IPS-NIHi7 (cell line): ENCODE data around the gene C2CD2.
"Not testable (repeated sequence)": the region's sequence is repeated elsewhere in the genome, so short reads cannot be mapped to it uniquely, and the experiment has no call there.

Source experiments
- DNase-seq: peaks from one replicate; pipeline ENCODE4 v3.0.0; 2012; ENCODE audit warnings: mixed read lengths; ENCODE audit errors: extremely low spot score

Gene C2CD2

GRCh38 chr21:41953831-41954653, at the start of gene C2CD2:
Gene C2CD2 (minus strand): TSS chr21:41954018. CDS start chr21:41953648, 370 bp downstream.
- peak; percentile 91 for DNase-seq

GRCh38 chr21:42003051-42003461, 49.2 kb upstream of the C2CD2 start:
- DNase-seq, result no peak

DNA sequence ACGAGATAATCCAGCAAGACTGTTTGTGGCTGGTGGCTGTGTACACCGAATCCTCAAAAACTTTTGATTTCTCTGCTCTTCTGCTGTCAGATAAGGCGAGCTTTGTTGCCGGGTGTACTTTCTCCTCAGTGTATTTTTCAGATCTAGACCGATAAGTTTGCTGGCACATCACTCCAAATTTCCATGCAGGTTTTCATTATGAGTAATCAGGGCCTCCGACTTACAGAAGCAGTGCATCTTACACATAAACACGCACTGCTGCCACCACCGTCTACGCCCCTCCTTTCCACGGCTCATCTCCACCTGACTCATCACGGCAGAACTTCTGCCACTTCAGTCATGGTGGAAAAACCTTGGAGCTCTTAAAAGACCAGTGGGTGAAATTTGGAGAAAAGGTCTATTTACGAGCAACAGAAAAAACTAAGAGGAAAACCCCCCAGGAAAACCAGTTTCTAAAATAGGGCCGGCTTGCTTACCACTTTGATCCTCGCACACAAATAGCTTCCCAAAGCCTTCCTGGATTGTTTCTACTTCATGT, 48.7 kb upstream of the C2CD2 start:
- DNase-seq, result no peak

GRCh38 chr21:42001781-42002180, 48.0 kb upstream of the C2CD2 start:
- DNase-seq, result no peak

GRCh38 chr21:42000908-42001307, 47.1 kb upstream of the C2CD2 start:
- DNase-seq, result no peak

DNA sequence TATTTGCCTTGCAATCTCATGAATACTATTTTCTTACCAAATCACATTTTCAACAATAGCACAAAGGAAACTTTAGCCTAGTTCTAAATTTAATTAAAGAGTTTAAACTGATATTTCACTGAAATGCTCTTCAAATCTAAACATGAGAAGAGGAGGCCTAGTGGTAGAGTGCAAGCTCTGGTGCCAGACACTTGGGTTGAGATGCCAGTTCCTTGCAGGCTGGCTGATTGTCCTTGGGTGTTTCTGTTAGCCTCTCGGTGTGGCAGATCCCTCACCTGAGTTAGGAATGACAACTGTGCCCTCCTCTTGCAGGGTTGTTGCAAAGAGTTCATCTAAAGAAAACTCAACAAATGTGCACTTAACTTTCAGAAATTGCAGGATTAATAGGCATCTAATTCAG, 43.8 kb upstream of the C2CD2 start:
- no peak for DNase-seq

GRCh38 chr21:41995577-41995976, 41.8 kb upstream of the C2CD2 start:
- DNase-seq, result no peak

DNA sequence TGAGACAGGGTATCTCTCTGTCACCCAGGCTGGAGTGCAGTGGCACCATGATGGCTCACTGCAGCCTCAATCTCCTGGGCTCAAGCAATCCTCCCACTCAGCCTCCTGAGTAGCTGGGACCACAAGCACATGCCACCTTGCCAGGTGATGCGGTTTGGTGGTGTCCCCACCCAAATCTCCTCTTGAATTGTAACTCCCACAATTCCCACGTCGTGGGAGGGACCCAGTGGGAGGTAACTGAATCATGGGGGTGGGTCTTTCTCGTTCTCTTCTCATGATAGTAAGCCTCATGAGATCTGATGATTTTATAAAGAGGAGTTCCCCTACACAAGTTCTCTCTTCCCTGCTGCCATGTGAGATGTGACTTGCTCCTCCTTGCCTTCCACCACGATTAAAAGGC, 40.8 kb upstream of the C2CD2 start:
- not testable (repeated sequence) for DNase-seq

DNA sequence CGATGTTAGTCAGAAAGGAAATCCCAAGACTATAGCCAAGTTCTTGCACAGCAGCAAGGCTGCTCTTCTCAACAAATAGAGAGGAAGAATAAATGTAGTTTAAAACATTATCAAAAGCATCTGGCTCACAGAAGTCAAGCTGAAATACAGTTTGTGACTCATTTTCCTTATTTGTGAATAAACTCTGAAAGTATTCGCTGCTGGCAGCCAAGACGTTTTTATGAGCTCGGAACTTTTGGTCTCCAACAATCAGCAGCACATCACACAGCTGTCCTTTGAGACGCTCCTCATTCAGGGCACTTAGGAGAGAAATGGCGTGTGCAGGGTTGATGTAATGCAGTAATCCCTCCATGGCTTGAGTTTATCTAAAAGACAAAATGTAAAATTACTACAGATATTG, 39.9 kb upstream of the C2CD2 start:
- DNase-seq, result no peak

DNA sequence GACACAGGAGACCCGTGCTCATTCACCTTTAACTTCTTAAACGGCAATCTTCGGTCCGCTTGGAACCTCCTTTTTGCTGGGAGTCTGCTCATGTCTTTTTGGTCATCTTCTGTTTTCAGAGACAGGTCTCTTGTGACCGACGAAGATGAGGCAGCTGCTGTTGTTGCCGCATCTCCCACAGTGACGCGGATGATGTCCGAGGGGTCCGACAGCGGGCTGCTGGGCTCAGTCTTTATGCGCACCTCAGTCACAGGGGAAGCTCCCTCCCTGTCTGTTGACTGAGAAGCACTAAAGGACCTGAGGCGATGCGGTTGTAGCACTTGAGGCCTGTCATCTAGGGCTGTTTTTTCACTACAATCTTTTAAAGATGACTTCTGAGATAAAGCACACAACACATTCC, 38.8 kb upstream of the C2CD2 start:
- no peak for DNase-seq

GRCh38 chr21:41991659-41992058, 37.8 kb upstream of the C2CD2 start:
- no peak for DNase-seq

DNA sequence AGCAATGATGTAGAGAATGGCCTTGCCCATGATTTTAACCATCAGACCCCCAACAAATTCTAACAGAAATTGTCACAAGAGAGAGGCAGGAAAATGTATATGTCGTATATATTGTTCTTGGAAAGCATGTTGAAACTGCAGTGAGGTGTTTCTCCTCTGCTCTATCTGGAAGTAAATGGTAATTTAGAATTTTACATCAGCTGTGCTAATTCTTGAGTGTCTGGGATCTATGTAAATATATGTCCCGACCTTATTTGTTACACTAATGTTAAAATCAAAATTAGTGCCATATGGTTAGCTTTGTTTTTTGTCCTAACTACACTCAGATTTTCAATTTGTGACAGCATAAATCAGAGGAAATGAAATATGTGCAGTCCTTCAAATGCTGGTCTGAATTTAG, 35.9 kb upstream of the C2CD2 start:
- no peak for DNase-seq

DNA sequence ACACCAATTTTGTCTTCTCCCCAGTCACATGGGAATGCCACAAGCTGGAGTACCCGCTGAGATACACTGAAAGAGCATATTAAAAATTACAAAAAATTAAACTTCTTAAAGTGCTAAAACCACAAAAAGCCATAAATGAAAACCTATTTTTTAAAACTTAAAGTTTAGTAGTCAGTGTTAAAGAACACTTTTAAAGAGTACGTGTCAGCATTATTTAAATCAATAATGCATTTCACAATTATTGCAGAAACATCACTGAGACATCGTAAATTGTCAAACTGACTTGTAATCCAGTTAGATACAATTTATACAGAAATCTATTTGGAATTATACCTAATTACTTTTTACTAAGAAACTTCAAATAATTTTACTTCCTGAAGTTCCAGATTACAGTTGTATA, 33.5 kb upstream of the C2CD2 start:
- DNase-seq, result no peak

DNA sequence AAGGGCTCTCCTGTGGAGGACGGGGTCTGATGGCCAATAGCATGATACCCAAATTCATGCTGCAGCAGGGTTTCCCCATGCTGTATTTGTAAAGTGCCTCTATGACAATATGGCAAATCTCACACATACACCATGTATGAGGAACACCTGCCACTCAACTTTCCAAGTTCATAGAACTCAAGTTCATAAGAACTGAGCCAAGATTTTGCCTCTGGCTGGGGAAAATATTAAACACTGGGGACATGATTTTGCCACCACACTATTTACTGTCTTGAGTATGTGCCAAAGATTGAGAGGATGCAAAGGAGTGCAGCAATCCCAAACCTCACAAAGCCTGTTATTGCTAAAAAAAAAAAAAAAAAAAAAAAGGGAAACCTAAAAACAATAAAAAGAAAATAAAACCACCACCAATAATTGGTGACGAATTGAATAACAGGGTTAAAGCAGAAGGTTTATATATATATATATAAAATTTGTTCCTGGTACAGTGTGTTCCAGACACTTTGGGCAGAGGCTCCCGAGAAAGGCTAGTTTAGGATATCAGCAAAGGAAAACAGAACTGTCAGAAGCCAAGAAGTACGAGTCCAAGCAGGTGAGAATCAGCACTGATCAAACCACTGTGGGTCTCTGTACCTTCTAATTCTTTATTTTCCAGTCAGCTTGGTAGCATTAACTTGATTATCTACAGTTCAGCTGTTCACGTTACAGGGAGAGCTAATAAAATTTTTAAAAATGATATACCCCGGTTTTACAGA, 32.0 kb upstream of the C2CD2 start:
- no peak for DNase-seq

GRCh38 chr21:41983229-41983628, 29.4 kb upstream of the C2CD2 start:
- no peak for DNase-seq

GRCh38 chr21:41980561-41980960, 26.7 kb upstream of the C2CD2 start:
- DNase-seq, result no peak

GRCh38 chr21:41979751-41980369, 26.0 kb upstream of the C2CD2 start:
- DNase-seq, result no peak

DNA sequence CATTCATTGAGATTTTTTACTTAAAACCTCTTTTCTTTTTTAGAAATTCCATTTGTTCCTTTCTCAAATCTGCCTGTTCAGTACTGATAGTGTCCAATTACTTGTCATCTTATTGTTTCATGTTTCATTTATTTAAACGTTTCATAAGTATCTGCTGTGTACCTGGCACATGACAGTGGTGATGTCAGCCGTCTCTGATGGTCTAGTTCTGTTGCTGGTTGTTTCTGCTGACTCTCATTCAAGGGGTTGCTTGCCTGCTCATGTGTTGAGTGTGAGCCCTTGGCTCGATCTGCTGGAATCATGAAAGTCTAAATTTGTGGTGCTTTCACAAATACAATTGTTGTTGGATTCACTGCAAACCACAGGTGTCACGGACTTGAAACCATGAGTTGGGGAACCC, 25.5 kb upstream of the C2CD2 start:
- DNase-seq, result no peak

- no peak for DNase-seq
Measured at GRCh38 chr21:41977034-41977950, 23.5 kb upstream of the C2CD2 start.

- DNase-seq, result no peak
Measured at GRCh38 chr21:41976611-41977010, 22.8 kb upstream of the C2CD2 start.
